Amniotic epithelial cell (primary cell): ENCODE data around the gene NSD2.

Experiments
- DNase-seq: peaks from one replicate; pipeline ENCODE4 v3.0.0-alpha.2; 2010; ENCODE audit warnings: low read depth

NSD2 gene

GRCh38 chr4:1971456-1972200, 100.4 kb downstream of the NSD2 start:
- DNase-seq, result no peak

- DNase-seq, result no peak
Observed at GRCh38 chr4:1972414-1972813, 101.2 kb downstream of the NSD2 start.

GRCh38 chr4:1973218-1973617, 102.0 kb downstream of the NSD2 start:
- no peak for DNase-seq

GRCh38 chr4:1973661-1974060, 102.5 kb downstream of the NSD2 start:
- DNase-seq, result no peak

GRCh38 chr4:1974840-1975239, 103.6 kb downstream of the NSD2 start:
- DNase-seq, result no peak

- no peak for DNase-seq
Observed at GRCh38 chr4:1975391-1975801, 104.2 kb downstream of the NSD2 start.

- DNase-seq, result no peak
Observed at GRCh38 chr4:1975880-1976279, 104.7 kb downstream of the NSD2 start.

- no peak for DNase-seq
Observed at GRCh38 chr4:1976416-1977352, 105.5 kb downstream of the NSD2 start.

GRCh38 chr4:1978226-1978625, 107.0 kb downstream of the NSD2 start:
- DNase-seq, result no peak

- no peak for DNase-seq
Observed at GRCh38 chr4:1978741-1979476, 107.7 kb downstream of the NSD2 start.

GRCh38 chr4:1979477-1980196, 108.4 kb downstream of the NSD2 start:
- no peak for DNase-seq

GRCh38 chr4:1980561-1981041, 109.4 kb downstream of the NSD2 start:
- no peak for DNase-seq

GRCh38 chr4:1981251-1982058, 110.3 kb downstream of the NSD2 start:
- DNase-seq, result no peak

GRCh38 chr4:1982124-1983052, 111.2 kb downstream of the NSD2 start:
- DNase-seq, result no peak

- no peak for DNase-seq
Observed at GRCh38 chr4:1983053-1983845, 112.1 kb downstream of the NSD2 start.

- no peak for DNase-seq
Observed at GRCh38 chr4:1983846-1984405, 112.7 kb downstream of the NSD2 start.

- no peak for DNase-seq
Observed at GRCh38 chr4:1984406-1985191, 113.4 kb downstream of the NSD2 start.

GRCh38 chr4:1985294-1985693, 114.1 kb downstream of the NSD2 start:
- no peak for DNase-seq
